ENCODE data around the gene FRMD4A.

The FRMD4A gene

GRCh38 chr10:14330388-14331061 is at the start of gene FRMD4A:
TSS of gene FRMD4A (minus strand) at chr10:14330924.
- ATAC-seq = no peak
- H3K27ac Mint-ChIP-seq = no peak within 1 kb of the TSS
- H3K27me3 Mint-ChIP-seq = peaks cover 37% of the 10 kb centered on the region
- H3K9me3 Mint-ChIP-seq = no peaks in the 10 kb centered on the region
- no peaks in the 10 kb centered on the region for H3K36me3 Mint-ChIP-seq
- no peak within 1 kb of the TSS for H3K4me3 Mint-ChIP-seq
- no peaks in the 10 kb centered on the region for H3K4me1 Mint-ChIP-seq

DNA sequence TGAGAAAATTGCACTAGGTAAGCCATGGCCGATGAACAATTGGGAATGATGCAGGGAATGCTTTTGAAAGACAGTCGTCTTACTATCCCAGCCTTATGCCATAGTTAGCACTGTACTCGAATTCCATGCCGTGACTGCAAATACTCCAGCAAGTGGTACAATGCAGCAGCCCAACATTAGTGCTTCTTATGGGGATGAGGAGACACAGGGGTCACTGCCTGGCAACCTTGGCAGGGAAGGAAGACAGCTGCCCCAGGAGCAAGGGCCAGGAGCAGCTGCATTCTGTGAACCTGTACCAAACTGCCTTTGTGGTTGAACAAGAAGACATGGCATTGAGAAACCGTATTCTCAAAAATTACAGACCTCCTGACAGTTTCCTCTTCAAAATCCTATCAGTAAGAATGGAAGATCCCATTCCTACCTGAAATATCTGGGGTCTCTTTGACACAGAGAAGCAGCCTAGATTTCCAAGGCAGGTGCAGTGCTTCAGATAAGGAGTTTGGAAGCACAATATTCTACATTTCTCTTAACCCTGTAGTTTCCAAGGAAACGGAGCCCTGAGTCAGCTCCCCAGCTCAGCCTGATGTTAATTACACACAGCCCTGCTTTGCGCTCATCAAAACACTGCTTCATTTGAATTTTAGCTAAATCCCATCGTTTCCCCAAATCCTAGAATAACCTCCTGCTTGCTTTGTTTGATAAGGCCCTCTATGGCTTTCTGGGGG is 49.0 kb upstream of the FRMD4A start:
- H3K4me3 Mint-ChIP-seq = no peak overlapping the region
- H3K4me1 Mint-ChIP-seq = peaks cover 17% of the 10 kb centered on the region
- peaks cover 56% of the 10 kb centered on the region for H3K27me3 Mint-ChIP-seq
- no peaks in the 10 kb centered on the region for H3K36me3 Mint-ChIP-seq
- no peak overlapping the region for H3K27ac Mint-ChIP-seq
- ATAC-seq = no peak
- no peaks in the 10 kb centered on the region for H3K9me3 Mint-ChIP-seq

DNA sequence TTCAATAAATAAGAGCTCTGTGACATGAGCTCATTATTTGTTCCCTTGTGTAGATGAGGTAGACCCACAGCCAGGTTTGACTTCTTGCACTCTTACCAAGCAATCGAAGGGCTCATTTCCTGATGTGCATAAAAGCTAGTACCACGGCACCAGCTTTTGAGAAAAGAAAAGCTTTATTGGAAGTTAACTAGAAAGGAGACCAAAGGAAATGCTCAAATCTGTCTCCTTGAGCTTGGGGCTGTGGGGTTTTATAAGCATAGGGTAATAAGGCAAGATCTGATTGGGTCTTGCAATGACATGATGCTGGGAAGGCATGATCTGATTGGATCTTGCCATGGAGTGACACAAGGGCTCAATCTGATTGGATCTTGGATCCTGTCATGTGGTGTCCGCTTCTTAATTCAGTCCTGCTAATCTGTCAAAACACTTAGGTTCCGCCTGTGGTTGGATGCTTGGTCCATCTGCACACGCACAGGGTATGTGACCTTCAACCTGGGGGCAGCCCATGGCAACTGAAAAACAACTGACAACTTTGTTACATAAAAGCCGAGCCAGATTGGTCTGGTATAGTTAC is 47.8 kb upstream of the FRMD4A start:
- no peaks in the 10 kb centered on the region for H3K36me3 Mint-ChIP-seq
- H3K9me3 Mint-ChIP-seq = no peaks in the 10 kb centered on the region
- ATAC-seq = no peak
- H3K4me3 Mint-ChIP-seq = no peak overlapping the region
- H3K27ac Mint-ChIP-seq = no peak overlapping the region
- H3K27me3 Mint-ChIP-seq = peaks cover 68% of the 10 kb centered on the region
- H3K4me1 Mint-ChIP-seq = peaks cover 12% of the 10 kb centered on the region

- Mint-ChIP-seq H3K27me3 (peaks cover 76% of the 10 kb centered on the region), H3K9me3 (no peaks in the 10 kb centered on the region), H3K36me3 (no peaks in the 10 kb centered on the region), H3K27ac (no peak overlapping the region), H3K4me3 (no peak overlapping the region), H3K4me1 (peaks cover 12% of the 10 kb centered on the region)
- ATAC-seq = no peak
These were observed 47.0 kb upstream of the FRMD4A start for GRCh38 chr10:14377591-14378175.

GRCh38 chr10:14374745-14375445 is 44.2 kb upstream of the FRMD4A start:
- Mint-ChIP-seq H3K27ac (no peak overlapping the region), H3K36me3 (no peaks in the 10 kb centered on the region), H3K4me1 (no peaks in the 10 kb centered on the region), H3K4me3 (no peak overlapping the region), H3K27me3 (peaks cover 81% of the 10 kb centered on the region), H3K9me3 (no peaks in the 10 kb centered on the region)
- no peak for ATAC-seq

GRCh38 chr10:14372606-14373005 is 41.9 kb upstream of the FRMD4A start:
- H3K9me3 Mint-ChIP-seq = no peaks in the 10 kb centered on the region
- no peaks in the 10 kb centered on the region for H3K36me3 Mint-ChIP-seq
- H3K27me3 Mint-ChIP-seq = peaks cover 67% of the 10 kb centered on the region
- H3K4me1 Mint-ChIP-seq = no peaks in the 10 kb centered on the region
- no peak for ATAC-seq
- no peak overlapping the region for H3K4me3 Mint-ChIP-seq
- H3K27ac Mint-ChIP-seq = no peak overlapping the region

DNA sequence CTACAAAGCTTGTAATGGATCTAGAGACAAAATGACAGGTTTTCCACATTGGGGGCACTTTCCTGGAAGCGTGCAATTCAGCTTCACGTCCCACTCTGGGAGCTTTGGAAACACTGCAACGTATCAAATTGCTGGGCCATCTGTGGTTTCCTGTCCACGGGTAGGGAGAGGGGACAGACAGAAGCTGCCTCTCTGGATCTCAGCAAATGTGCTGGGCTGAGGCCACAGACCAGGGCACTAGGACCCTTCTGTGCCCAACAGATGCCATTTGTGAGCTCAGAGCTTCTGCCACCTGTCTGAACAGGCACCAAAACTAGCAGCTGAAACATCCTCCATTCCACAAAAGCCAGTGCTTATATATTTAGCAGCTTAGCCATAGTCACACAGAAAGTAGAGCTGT is 40.9 kb upstream of the FRMD4A start:
- no peak overlapping the region for H3K4me3 Mint-ChIP-seq
- H3K27me3 Mint-ChIP-seq = peaks cover 60% of the 10 kb centered on the region
- no peaks in the 10 kb centered on the region for H3K36me3 Mint-ChIP-seq
- H3K27ac Mint-ChIP-seq = no peak overlapping the region
- ATAC-seq = no peak
- no peaks in the 10 kb centered on the region for H3K9me3 Mint-ChIP-seq
- H3K4me1 Mint-ChIP-seq = no peaks in the 10 kb centered on the region

- no peaks in the 10 kb centered on the region for H3K36me3 Mint-ChIP-seq
- no peaks in the 10 kb centered on the region for H3K9me3 Mint-ChIP-seq
- no peak overlapping the region for H3K27ac Mint-ChIP-seq
- no peak for ATAC-seq
- H3K4me1 Mint-ChIP-seq = no peaks in the 10 kb centered on the region
- H3K27me3 Mint-ChIP-seq = peaks cover 55% of the 10 kb centered on the region
- H3K4me3 Mint-ChIP-seq = no peak overlapping the region
These were observed 40.2 kb upstream of the FRMD4A start for GRCh38 chr10:14370894-14371293.

GRCh38 chr10:14369906-14370305 is 39.2 kb upstream of the FRMD4A start:
- Mint-ChIP-seq H3K4me1 (no peaks in the 10 kb centered on the region), H3K4me3 (no peak overlapping the region), H3K27ac (no peak overlapping the region), H3K9me3 (no peaks in the 10 kb centered on the region), H3K27me3 (peaks cover 50% of the 10 kb centered on the region), H3K36me3 (no peaks in the 10 kb centered on the region)
- no peak for ATAC-seq

DNA sequence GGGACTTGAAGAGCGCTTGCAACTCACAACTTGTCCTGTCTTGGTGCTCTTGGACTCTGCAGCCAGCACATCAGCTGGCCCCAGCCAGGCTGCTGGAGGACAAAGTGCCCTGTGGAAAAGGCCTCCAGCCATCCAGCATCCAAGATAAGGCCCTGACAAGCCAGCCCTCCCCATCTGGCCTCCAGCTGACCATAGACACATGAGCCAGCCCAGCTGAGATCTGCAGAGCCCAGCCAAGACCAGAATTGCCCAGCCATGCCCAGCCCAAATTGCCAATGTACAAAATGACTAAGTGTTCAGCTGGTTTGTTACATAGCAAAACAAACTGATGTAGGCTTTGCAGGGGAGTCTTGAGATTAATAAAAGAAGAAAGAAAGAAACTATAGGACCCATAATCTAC is 36.0 kb upstream of the FRMD4A start:
- Mint-ChIP-seq H3K9me3 (no peaks in the 10 kb centered on the region), H3K27ac (no peak overlapping the region), H3K36me3 (no peaks in the 10 kb centered on the region), H3K27me3 (peaks cover 43% of the 10 kb centered on the region), H3K4me1 (no peaks in the 10 kb centered on the region), H3K4me3 (no peak overlapping the region)
- ATAC-seq = no peak

- Mint-ChIP-seq H3K9me3 (no peaks in the 10 kb centered on the region), H3K4me1 (no peaks in the 10 kb centered on the region), H3K4me3 (no peak overlapping the region), H3K27me3 (peaks cover 40% of the 10 kb centered on the region), H3K27ac (no peak overlapping the region), H3K36me3 (no peaks in the 10 kb centered on the region)
- ATAC-seq = no peak
These were observed 34.5 kb upstream of the FRMD4A start for GRCh38 chr10:14365266-14365665.

DNA sequence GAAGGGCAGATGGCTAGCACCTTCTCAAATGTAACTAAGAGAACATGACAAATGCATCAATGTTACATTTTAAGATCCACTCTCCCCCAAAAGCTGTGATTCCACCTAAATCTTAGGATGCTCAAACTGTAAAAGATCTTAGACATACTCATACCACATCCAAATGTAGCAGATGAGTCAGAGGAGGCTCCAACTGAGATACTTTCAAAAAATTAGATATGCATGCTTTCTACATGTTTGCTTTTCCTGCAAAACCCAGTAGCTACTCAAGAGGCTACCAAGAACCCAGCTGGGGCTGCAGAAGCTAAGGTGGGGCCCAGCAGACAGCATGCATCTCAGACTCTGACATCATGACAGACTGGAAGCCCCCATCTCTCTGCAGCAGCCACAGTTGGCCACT is 31.4 kb upstream of the FRMD4A start:
- Mint-ChIP-seq H3K27ac (no peak overlapping the region), H3K9me3 (no peaks in the 10 kb centered on the region), H3K4me3 (no peak overlapping the region), H3K27me3 (peaks cover 31% of the 10 kb centered on the region), H3K4me1 (peaks cover 6% of the 10 kb centered on the region), H3K36me3 (no peaks in the 10 kb centered on the region)
- no peak for ATAC-seq

DNA sequence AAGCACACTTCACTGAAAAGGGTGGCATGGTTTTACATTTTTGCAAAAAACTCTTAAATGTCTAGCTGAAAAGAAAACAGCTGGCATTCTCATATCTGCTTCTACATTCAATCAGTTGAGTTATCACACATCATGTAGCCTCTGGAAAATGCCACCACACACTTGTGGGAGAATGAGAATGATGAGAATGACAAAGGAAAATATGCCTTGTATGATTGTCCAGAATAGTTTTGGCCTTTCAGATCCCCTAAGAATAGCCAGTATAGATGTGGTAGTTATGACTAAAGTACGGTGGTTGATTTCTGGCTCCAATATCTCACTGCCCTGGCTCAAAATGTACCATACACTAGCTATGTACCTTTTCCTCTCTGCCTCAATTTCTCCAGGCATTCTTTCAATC is 30.2 kb upstream of the FRMD4A start:
- no peak overlapping the region for H3K27ac Mint-ChIP-seq

GRCh38 chr10:14360515-14360914 is 29.8 kb upstream of the FRMD4A start:
- H3K4me1 Mint-ChIP-seq = peaks cover 6% of the 10 kb centered on the region
- no peaks in the 10 kb centered on the region for H3K9me3 Mint-ChIP-seq
- no peaks in the 10 kb centered on the region for H3K36me3 Mint-ChIP-seq
- no peak overlapping the region for H3K4me3 Mint-ChIP-seq
- H3K27ac Mint-ChIP-seq = no peak overlapping the region
- no peak for ATAC-seq
- peaks cover 42% of the 10 kb centered on the region for H3K27me3 Mint-ChIP-seq

More for the DNA sequence above, 30.2 kb upstream of the FRMD4A start:
- Mint-ChIP-seq H3K4me3 (no peak overlapping the region), H3K4me1 (peaks cover 6% of the 10 kb centered on the region), H3K27me3 (peaks cover 37% of the 10 kb centered on the region), H3K9me3 (no peaks in the 10 kb centered on the region), H3K36me3 (no peaks in the 10 kb centered on the region)
- ATAC-seq = no peak

GRCh38 chr10:14358886-14359573 is 28.3 kb upstream of the FRMD4A start:
- no peak overlapping the region for H3K27ac Mint-ChIP-seq
- no peaks in the 10 kb centered on the region for H3K9me3 Mint-ChIP-seq
- H3K4me1 Mint-ChIP-seq = peaks cover 6% of the 10 kb centered on the region
- ATAC-seq = peak; percentile 40
- no peak overlapping the region for H3K4me3 Mint-ChIP-seq
- peaks cover 35% of the 10 kb centered on the region for H3K27me3 Mint-ChIP-seq
- no peaks in the 10 kb centered on the region for H3K36me3 Mint-ChIP-seq
